M059J (cell line): ENCODE results near the gene RRAS2. TPM values are rescaled to one million over a fixed set of nuclear protein-coding genes. Genes with fewer than 3 reads are reported as not detected.

Source experiments
- total RNA-seq: library from RNA; depleted of rRNA; stranded (reverse); fragments of >200 nt; shearing (Covaris generic); gene quantifications from 2 replicates; pipeline ENCODE4 v1.2.3, GENCODE V29; 2014; rRNA removed

RRAS2 gene
- total RNA-seq, 1 experiment from 2014 or later: 143 TPM

Other genes starting within 250 kb of the RRAS2 start
- 263 and 357 TPM in 2 replicates for gene COPB1, start 140.6 kb upstream of the RRAS2 start, total RNA-seq
- 344 and 357 TPM in 2 replicates for gene PSMA1, start 161.2 kb upstream of the RRAS2 start, total RNA-seq